ENCODE results near the gene EMC10.

- TF ChIP-seq CTCF (conservative IDR thresholded peaks at IDR 0.05; ENCODE audit: low read depth, low read length), result peak; percentile 48
- TF ChIP-seq EZH2 (IDR thresholded peaks at IDR 0.05; ENCODE audit: low read length, unreplicated experiment), result no peak
These were observed 60.5 kb downstream of the EMC10 start for GRCh38 chr19:50536662-50537305.
